ENCODE results near the gene GZMH.
"Not testable (repeated sequence)": the region's sequence is repeated elsewhere in the genome, so short reads cannot be mapped to it uniquely, and the experiment has no call there.

The GZMH gene

GRCh38 chr14:24609655-24610344 is at the start of gene GZMH:
Gene GZMH (minus strand): TSS chr14:24609685. CDS start chr14:24609613, 72 bp downstream.
- no peak for DNase-seq (ENCODE audit: low read depth)

- not testable (repeated sequence) for DNase-seq (ENCODE audit: low read depth)
These were observed 38.9 kb upstream of the GZMH start for GRCh38 chr14:24648361-24648760.

GRCh38 chr14:24639905-24640304 is 30.4 kb upstream of the GZMH start:
- DNase-seq (ENCODE audit: low read depth): no peak

GRCh38 chr14:24639270-24639669 is 29.8 kb upstream of the GZMH start:
- no peak for DNase-seq (ENCODE audit: low read depth)

- DNase-seq (ENCODE audit: low read depth): peak; percentile 46
These were observed 24.7 kb upstream of the GZMH start, which contains the start of gene GZMB for GRCh38 chr14:24634158-24634557. Gene GZMB (minus strand): TSS chr14:24634190. CDS start chr14:24634160, 30 bp downstream.

GRCh38 chr14:24633353-24633752 is 23.9 kb upstream of the GZMH start:
- no peak for DNase-seq (ENCODE audit: low read depth)

GRCh38 chr14:24632761-24633160 is 23.3 kb upstream of the GZMH start:
- DNase-seq (ENCODE audit: low read depth): no peak

- no peak for DNase-seq (ENCODE audit: low read depth)
These were observed 22.9 kb upstream of the GZMH start for GRCh38 chr14:24632336-24632735.

GRCh38 chr14:24631749-24632335 is 22.4 kb upstream of the GZMH start:
- no peak for DNase-seq (ENCODE audit: low read depth)

GRCh38 chr14:24630872-24631477 is 21.5 kb upstream of the GZMH start:
- no peak for DNase-seq (ENCODE audit: low read depth)

- DNase-seq (ENCODE audit: low read depth): no peak
These were observed 20.8 kb upstream of the GZMH start for GRCh38 chr14:24630087-24630871.

GRCh38 chr14:24629521-24629920 is 20.0 kb upstream of the GZMH start:
- no peak for DNase-seq (ENCODE audit: low read depth)

- no peak for DNase-seq (ENCODE audit: low read depth)
These were observed 4.3 kb upstream of the GZMH start for GRCh38 chr14:24613747-24614146.

- no peak for DNase-seq (ENCODE audit: low read depth)
These were observed 3.8 kb upstream of the GZMH start for GRCh38 chr14:24613241-24613640.

GRCh38 chr14:24612196-24612595 is 2.7 kb upstream of the GZMH start:
- no peak for DNase-seq (ENCODE audit: low read depth)

GRCh38 chr14:24607635-24608514 is 1.6 kb downstream of the GZMH start:
- DNase-seq (ENCODE audit: low read depth): no peak

- no peak for DNase-seq (ENCODE audit: low read depth)
These were observed 2.4 kb downstream of the GZMH start for GRCh38 chr14:24607081-24607480.

GRCh38 chr14:24606297-24606696 is 3.2 kb downstream of the GZMH start:
- no peak for DNase-seq (ENCODE audit: low read depth)

GRCh38 chr14:24605435-24606190 is 3.9 kb downstream of the GZMH start:
- DNase-seq (ENCODE audit: low read depth): peak; percentile 41

GRCh38 chr14:24597403-24597802 is 12.1 kb downstream of the GZMH start:
- DNase-seq (ENCODE audit: low read depth): no peak

All from activated T-helper 9 cell treated with anti-CD3 and anti-CD28 coated beads, Interleukin-2, amount 50 U/mL, for 16 hours (primary cell).